Astrocyte (in vitro differentiated cells and primary cell): Measurements from ENCODE around the gene C1orf35.

Source experiments
- CTCF ChIP-seq: IDR thresholded peaks from 2 replicates; pipeline ENCODE4 v1.5.1; 2011; ENCODE audit warnings: low read depth, mild to moderate bottlenecking, inconsistent platforms, low read length, moderate library complexity; ENCODE audit not compliant: insufficient read depth
- EZH2 ChIP-seq: IDR thresholded peaks from 2 replicates; pipeline ENCODE4 v1.6.1; 2012; ENCODE audit warnings: mild to moderate bottlenecking, low read length, inconsistent platforms; ENCODE audit not compliant: insufficient read depth

GRCh38 chr1:228101614-228101993, 1.5 kb downstream of the C1orf35 start:
- TF ChIP-seq CTCF (no peak), EZH2 (no peak)
